Activated CD4-positive, alpha-beta T cell treated with anti-CD3 and anti-CD28 coated beads, Interleukin-2, amount 50 U/mL, for 24 hours (primary cell): ENCODE measurements around the gene DHDH.

ENCODE experiments used
- DNase-seq, 2 donors: peaks; one replicate each; pipeline ENCODE4 v3.0.0-alpha.2; 2020; ENCODE audit warnings: low read depth in 1 of 2, low spot score in 1 of 2

DHDH gene

GRCh38 chr19:48966541-48967345 is 33.2 kb downstream of the DHDH start:
- no peak for DNase-seq

GRCh38 chr19:48967346-48968178 is 34.1 kb downstream of the DHDH start:
- DNase-seq = no peak

GRCh38 chr19:48968179-48968661 is 34.7 kb downstream of the DHDH start:
- DNase-seq = no peak

GRCh38 chr19:48968813-48969218 is 35.3 kb downstream of the DHDH start:
- no peak for DNase-seq

GRCh38 chr19:48969276-48970138 is 36.0 kb downstream of the DHDH start:
- DNase-seq = no peak

GRCh38 chr19:48970139-48970766 is 36.8 kb downstream of the DHDH start:
- no peak for DNase-seq

GRCh38 chr19:48970923-48971395 is 37.5 kb downstream of the DHDH start:
- peak; percentile 69 to 70 for DNase-seq

GRCh38 chr19:48975947-48976847 is 42.7 kb downstream of the DHDH start:
- DNase-seq = no peak

GRCh38 chr19:48977061-48977460 is 43.6 kb downstream of the DHDH start:
- DNase-seq = no peak

- no peak for DNase-seq
Observed at GRCh38 chr19:48982280-48982679, 48.8 kb downstream of the DHDH start.

GRCh38 chr19:48985711-48986110 is 52.2 kb downstream of the DHDH start:
- no peak for DNase-seq

GRCh38 chr19:48986211-48986610 is 52.7 kb downstream of the DHDH start:
- DNase-seq = no peak

- DNase-seq = no peak
Observed at GRCh38 chr19:48987323-48987722, 53.8 kb downstream of the DHDH start.

GRCh38 chr19:48988286-48988685 is 54.8 kb downstream of the DHDH start:
- no peak for DNase-seq

- DNase-seq = no peak
Observed at GRCh38 chr19:48988860-48989259, 55.4 kb downstream of the DHDH start.

- DNase-seq = no peak
Observed at GRCh38 chr19:48989701-48990291, 56.3 kb downstream of the DHDH start.

- DNase-seq = no peak
Observed at GRCh38 chr19:48990400-48990799, 56.9 kb downstream of the DHDH start.

GRCh38 chr19:48991011-48991609 is 57.6 kb downstream of the DHDH start:
- no peak for DNase-seq
